ENCODE results near the gene CD36.

GRCh38 chr7:80651471-80651870 lies 13.0 kb downstream of the CD36 start:
- TF ChIP-seq, protein P1, sequence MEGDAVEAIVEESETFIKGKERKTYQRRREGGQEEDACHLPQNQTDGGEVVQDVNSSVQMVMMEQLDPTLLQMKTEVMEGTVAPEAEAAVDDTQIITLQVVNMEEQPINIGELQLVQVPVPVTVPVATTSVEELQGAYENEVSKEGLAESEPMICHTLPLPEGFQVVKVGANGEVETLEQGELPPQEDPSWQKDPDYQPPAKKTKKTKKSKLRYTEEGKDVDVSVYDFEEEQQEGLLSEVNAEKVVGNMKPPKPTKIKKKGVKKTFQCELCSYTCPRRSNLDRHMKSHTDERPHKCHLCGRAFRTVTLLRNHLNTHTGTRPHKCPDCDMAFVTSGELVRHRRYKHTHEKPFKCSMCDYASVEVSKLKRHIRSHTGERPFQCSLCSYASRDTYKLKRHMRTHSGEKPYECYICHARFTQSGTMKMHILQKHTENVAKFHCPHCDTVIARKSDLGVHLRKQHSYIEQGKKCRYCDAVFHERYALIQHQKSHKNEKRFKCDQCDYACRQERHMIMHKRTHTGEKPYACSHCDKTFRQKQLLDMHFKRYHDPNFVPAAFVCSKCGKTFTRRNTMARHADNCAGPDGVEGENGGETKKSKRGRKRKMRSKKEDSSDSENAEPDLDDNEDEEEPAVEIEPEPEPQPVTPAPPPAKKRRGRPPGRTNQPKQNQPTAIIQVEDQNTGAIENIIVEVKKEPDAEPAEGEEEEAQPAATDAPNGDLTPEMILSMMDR (IDR thresholded peaks at IDR 0.05) = no peak
- TF ChIP-seq POLR2A (IDR thresholded peaks at IDR 0.05) = no peak

All from body of pancreas (tissue), 4 donors.